ENCODE measurements around the gene MATK. TPM values are rescaled to one million over a fixed set of nuclear protein-coding genes. Genes with fewer than 3 reads are reported as not detected.

The MATK gene
- total RNA-seq, 4 donors from 2014 or later: 2.1 to 5.8 (median 3.3) TPM

DNA sequence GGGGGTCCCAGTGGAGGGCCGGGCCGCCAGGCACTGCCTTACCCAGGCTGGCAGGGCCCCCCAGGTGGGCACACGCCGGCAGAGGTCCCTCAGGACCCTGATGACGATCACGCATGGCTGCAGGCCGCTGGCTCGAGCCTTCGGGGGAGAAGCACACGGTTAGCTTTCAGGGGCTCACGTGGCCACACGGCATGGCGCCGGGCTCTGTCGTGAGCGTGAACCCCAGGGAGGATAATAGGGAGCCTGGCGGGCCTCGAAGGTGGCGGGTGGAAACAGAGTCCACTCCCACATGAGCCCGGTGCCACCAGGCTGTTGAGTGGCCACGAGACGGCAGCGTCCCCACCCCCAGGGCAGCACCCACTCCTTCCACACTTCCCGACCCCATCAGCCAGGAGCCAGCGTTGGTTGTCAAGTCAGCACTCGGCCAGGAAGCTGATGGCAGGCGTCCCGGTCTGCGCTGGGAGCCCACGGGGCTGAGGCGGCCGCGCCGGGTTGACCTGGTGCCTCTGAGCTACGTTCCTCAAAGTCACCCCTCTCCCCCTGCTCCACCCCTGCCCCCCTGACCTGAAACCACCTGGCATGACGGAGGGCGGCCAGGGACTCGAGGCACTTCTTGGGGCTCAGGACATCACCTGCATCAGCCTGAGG lies 24.7 kb upstream of the MATK start:
- TF ChIP-seq POLR2A (IDR thresholded peaks at IDR 0.05): no peak
- TF ChIP-seq CTCF (IDR thresholded peaks at IDR 0.05): no peak
- no peak for DNase-seq (ENCODE audit: low spot score in 2 of 2)
- 73 to 89% methylated on average over 33 of the region's 38 CpGs for WGBS, 2 donors
- H3K4me3 ChIP-seq (ENCODE audit: low read depth, poor library complexity, severe bottlenecking): no peak overlapping the region
- intact Hi-C loops (cut with DNase I; ENCODE audit: low total_unique reads): no loop called here

GRCh38 chr19:3809881-3810707 lies 23.9 kb upstream of the MATK start:
- DNase-seq (ENCODE audit: low spot score in 2 of 2): no peak
- 80 to 87% methylated on average over 14 to 25 of the region's 26 CpGs for WGBS, 2 donors
- TF ChIP-seq CTCF (IDR thresholded peaks at IDR 0.05) (no peak), POLR2A (IDR thresholded peaks at IDR 0.05) (no peak)
- no peak overlapping the region for H3K4me3 ChIP-seq (ENCODE audit: low read depth, poor library complexity, severe bottlenecking)
- intact Hi-C loops (cut with DNase I; ENCODE audit: low total_unique reads): no loop called here

DNA sequence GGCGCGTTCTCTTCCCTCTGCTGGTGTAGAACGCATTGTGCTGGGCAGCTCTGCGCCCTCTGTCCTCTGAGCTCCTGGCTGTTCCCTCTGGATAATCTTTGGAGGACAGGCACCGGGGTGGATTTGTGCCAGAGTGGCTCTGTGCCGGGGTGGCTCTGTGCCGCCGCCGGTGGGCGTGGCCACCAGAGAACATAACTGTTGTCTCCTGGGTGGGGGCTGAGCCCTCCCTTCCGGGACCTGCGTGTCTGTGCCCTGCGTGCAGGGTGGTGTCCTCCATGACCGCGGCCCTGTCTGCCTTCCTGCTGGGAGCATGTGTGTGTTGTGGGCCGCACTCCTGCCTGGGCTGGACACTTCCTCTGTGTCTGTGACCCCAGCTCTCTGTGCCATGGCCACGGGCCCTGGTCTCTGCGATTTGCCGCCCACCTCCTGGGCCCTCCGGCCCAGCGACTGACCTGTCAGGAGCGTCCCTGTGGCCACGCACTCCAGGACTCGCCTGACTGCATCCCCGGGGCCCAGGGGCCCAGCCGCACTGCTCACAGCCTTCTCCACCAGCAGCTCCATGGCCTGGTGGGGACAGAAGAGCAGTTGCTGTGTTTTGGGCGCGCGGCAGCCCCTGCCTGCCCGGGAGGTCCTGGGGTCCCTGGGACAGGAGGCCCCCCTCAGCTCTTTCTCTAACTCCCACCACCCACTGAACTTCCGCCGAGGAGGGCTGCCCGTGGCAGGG lies 22.4 kb upstream of the MATK start:
- DNase-seq (ENCODE audit: low spot score in 2 of 2): no peak
- H3K4me3 ChIP-seq (ENCODE audit: low read depth, poor library complexity, severe bottlenecking): no peak overlapping the region
- TF ChIP-seq CTCF (IDR thresholded peaks at IDR 0.05) (no peak), POLR2A (IDR thresholded peaks at IDR 0.05) (no peak)
- WGBS, 2 donors: 59 to 79% methylated on average over 23 to 31 of the region's 33 CpGs
- intact Hi-C loops (cut with DNase I; ENCODE audit: low total_unique reads): no loop called here

- TF ChIP-seq POLR2A (IDR thresholded peaks at IDR 0.05) (no peak), CTCF (IDR thresholded peaks at IDR 0.05) (no peak)
- no peak overlapping the region for H3K4me3 ChIP-seq (ENCODE audit: low read depth, poor library complexity, severe bottlenecking)
- intact Hi-C loops (cut with DNase I; ENCODE audit: low total_unique reads): no loop called here
- WGBS, 2 donors: 92 to 93% methylated on average over 25 to 35 of the region's 35 CpGs
- DNase-seq (ENCODE audit: low spot score in 2 of 2): no peak
These were observed 21.6 kb upstream of the MATK start for GRCh38 chr19:3807574-3808354.

GRCh38 chr19:3807131-3807480 lies 20.9 kb upstream of the MATK start:
- H3K4me3 ChIP-seq (ENCODE audit: low read depth, poor library complexity, severe bottlenecking): no peak overlapping the region
- no peak for DNase-seq (ENCODE audit: low spot score in 2 of 2)
- intact Hi-C loops (cut with DNase I; ENCODE audit: low total_unique reads): no loop called here
- TF ChIP-seq POLR2A (IDR thresholded peaks at IDR 0.05): no peak
- TF ChIP-seq CTCF (IDR thresholded peaks at IDR 0.05): no peak
- 77 to 80% methylated on average over 19 of the region's 19 CpGs for WGBS, 2 donors
